Measurements from ENCODE around the gene CHMP5.
"Not testable (repeated sequence)": the region's sequence is repeated elsewhere in the genome, so short reads cannot be mapped to it uniquely, and the experiment has no call there.

The CHMP5 gene

GRCh38 chr9:33311953-33312352, 47.1 kb downstream of the CHMP5 start:
- DNase-seq (ENCODE audit: low read depth in 2 of 2) = no peak

GRCh38 chr9:33315371-33315770, 50.5 kb downstream of the CHMP5 start:
- DNase-seq (ENCODE audit: low read depth in 2 of 2) = no peak

- DNase-seq (ENCODE audit: low read depth in 2 of 2) = not testable (repeated sequence)
Observed at GRCh38 chr9:33317136-33317535, 52.3 kb downstream of the CHMP5 start.

GRCh38 chr9:33318225-33318624, 53.4 kb downstream of the CHMP5 start:
- no peak for DNase-seq (ENCODE audit: low read depth in 2 of 2)

GRCh38 chr9:33318781-33319180, 53.9 kb downstream of the CHMP5 start:
- no peak for DNase-seq (ENCODE audit: low read depth in 2 of 2)

- DNase-seq (ENCODE audit: low read depth in 2 of 2) = no peak
Observed at GRCh38 chr9:33320230-33320567, 55.4 kb downstream of the CHMP5 start.

- no peak for DNase-seq (ENCODE audit: low read depth in 2 of 2)
Observed at GRCh38 chr9:33320568-33321261, 55.9 kb downstream of the CHMP5 start.

- DNase-seq (ENCODE audit: low read depth in 2 of 2) = no peak
Observed at GRCh38 chr9:33329117-33329563, 64.3 kb downstream of the CHMP5 start.

GRCh38 chr9:33329979-33330378, 65.1 kb downstream of the CHMP5 start:
- no peak for DNase-seq (ENCODE audit: low read depth in 2 of 2)

- no peak for DNase-seq (ENCODE audit: low read depth in 2 of 2)
Observed at GRCh38 chr9:33331377-33331891, 66.6 kb downstream of the CHMP5 start.

Data from activated CD4-positive, alpha-beta T cell treated with anti-CD3 and anti-CD28 coated beads for 24 hours (primary cell).